K562 (cell line): Measurements from ENCODE around the gene SHTN1. TPM values are rescaled to one million over a fixed set of nuclear protein-coding genes. Genes with fewer than 3 reads are reported as not detected.

Experiments used
- ATAC-seq: fragments of 200-7000 bp; cut with Tn5 transposase; 3 replicates; pipeline ENCODE4 v1.9.1; 2020; ENCODE audit warnings: moderate library complexity
- BruUV-seq: library from RNA; stranded (reverse); fragments of 400-500 nt; replicated peaks from 2 replicates; lab custom pipeline; 2021; lab: Mats Ljungman, UMichigan
- CTCF ChIA-PET: fragments of 300-600 bp; formaldehyde crosslinking; extraction: SDS; loops from one replicate; lab custom pipeline; 2021; ENCODE audit warnings: low intra/inter-chr PET ratio; lab: Yijun Ruan, JAX
- POLR2A ChIA-PET: fragments of 300-600, 350-650 bp; sonication (Branson Sonifier 250); formaldehyde crosslinking; extraction: SDS; loops from one replicate; lab custom pipeline; 2021; ENCODE audit warnings: antibody characterized with exemption, inconsistent platforms; lab: Yijun Ruan, JAX
- DNase-seq, 4 experiments: peaks; one replicate each; pipeline versions ENCODE4 v3.0.0 to v3.0.0-alpha.2; 2011 to 2018; ENCODE audit warnings: low spot score in 3 of 4, mixed read lengths in 3 of 4; ENCODE audit errors: extremely low read depth in 1 of 4
- FAIRE-seq: peaks from 2 replicates; lab custom pipeline; 2011; peaks lifted over from hg19 to GRCh38; lab: Jason Lieb, UNC
- H2AFZ ChIP-seq: 2 replicates; pipeline ENCODE4 v1.6.0; 2011; ENCODE audit warnings: low read depth, low read length, control low read depth, inconsistent platforms
- H3K27ac ChIP-seq: fragments of 200-600 bp; 3 replicates; pipeline ENCODE4 v1.8.0; 2011; ENCODE audit warnings: low read depth, mild to moderate bottlenecking, control low read depth, inconsistent platforms, low read length, moderate library complexity, mixed read lengths; ENCODE audit errors: extremely low read depth
- H3K27me3 ChIP-seq, 2 experiments: fragments of 300-600 bp in 1 of 2; 2 replicates in 1 of 2; 3 replicates in 1 of 2; pipeline versions ENCODE4 v1.6.0 to v1.8.0; 2011; ENCODE audit warnings: inconsistent platforms in 2 of 2, low read length in 2 of 2, mild to moderate bottlenecking in 1 of 2, mixed read lengths in 1 of 2, moderate library complexity in 1 of 2; ENCODE audit not compliant: control insufficient read depth in 2 of 2, insufficient read depth in 2 of 2
- H3K36me3 ChIP-seq: fragments of 300-600 bp; 3 replicates; pipeline ENCODE4 v1.8.0; 2011; ENCODE audit warnings: mild to moderate bottlenecking, low read length, inconsistent platforms; ENCODE audit not compliant: control insufficient read depth, insufficient read depth
- H3K4me1 ChIP-seq, 2 experiments: fragments of 200-600 bp in 1 of 2; replicated peaks in 1 of 2; 2 replicates in 1 of 2; 3 replicates in 1 of 2; pipeline versions ENCODE4 v1.5.1 to v1.8.0; 2011; ENCODE audit warnings: inconsistent platforms in 2 of 2, low read length in 2 of 2, mild to moderate bottlenecking in 1 of 2, mixed read lengths in 1 of 2, moderate library complexity in 1 of 2; ENCODE audit not compliant: control insufficient read depth in 2 of 2, insufficient read depth in 2 of 2
- H3K4me2 ChIP-seq: 2 replicates; pipeline ENCODE4 v1.6.1; 2011; ENCODE audit warnings: low read length, control low read depth, inconsistent platforms, mixed read lengths; ENCODE audit not compliant: insufficient read depth
- H3K4me3 ChIP-seq: fragments of 200-600 bp; sonication (generic), shearing (Covaris generic); 2 replicates; pipeline ENCODE4 v1.5.1; 2016; ENCODE audit warnings: control low read depth, inconsistent platforms
- H3K79me2 ChIP-seq: fragments of 200-600 bp; 3 replicates; pipeline ENCODE4 v1.8.0; 2011; ENCODE audit warnings: low read length, inconsistent platforms; ENCODE audit not compliant: control insufficient read depth, insufficient read depth
- H3K9ac ChIP-seq, 2 experiments: 2 replicates each; pipeline versions ENCODE4 v1.6.0 to v1.6.1; 2011; ENCODE audit warnings: low read depth in 2 of 2, low read length in 2 of 2, control low read depth in 1 of 2, inconsistent platforms in 1 of 2, mild to moderate bottlenecking in 1 of 2, mixed read lengths in 1 of 2; ENCODE audit not compliant: insufficient read depth in 1 of 2
- H3K9me1 ChIP-seq: one replicate; pipeline ENCODE4 v1.6.0; 2011; ENCODE audit warnings: inconsistent platforms, mild to moderate bottlenecking, low read length, moderate library complexity; ENCODE audit not compliant: control insufficient read depth, insufficient read depth
- H3K9me3 ChIP-seq: replicated peaks from 2 replicates; pipeline ENCODE4 v1.5.1; 2011; ENCODE audit warnings: low read depth, low read length, inconsistent platforms; ENCODE audit not compliant: control insufficient read depth, insufficient read depth
- H4K20me1 ChIP-seq: replicated peaks from 2 replicates; pipeline ENCODE4 v1.6.1; 2011; ENCODE audit warnings: low read length, inconsistent platforms, mixed read lengths; ENCODE audit not compliant: control insufficient read depth, insufficient read depth
- ATF1 ChIP-seq, 2 experiments: fragments of 450-650 bp in 1 of 2; IDR thresholded peaks; 2 replicates each; pipeline ENCODE4 v1.6.1; 2016; ENCODE audit warnings: missing compliant biosample characterization in 1 of 2, missing genetic modification characterization in 1 of 2
- CC2D1A ChIP-seq: fragments of 450-650 bp; IDR thresholded peaks from 2 replicates; pipeline ENCODE4 v1.6.1; 2017; ENCODE audit warnings: mild to moderate bottlenecking
- JUND ChIP-seq, 2 experiments: IDR thresholded peaks; 2 replicates in 1 of 2; 3 replicates in 1 of 2; pipeline ENCODE4 v1.6.1; 2011; ENCODE audit warnings: borderline replicate concordance in 2 of 2, low read depth in 2 of 2, low read length in 2 of 2, improper control_type of control experiment in 1 of 2, missing biosample characterization in 1 of 2, missing genetic modification characterization in 1 of 2, missing genetic modification reagents in 1 of 2
- MAZ ChIP-seq, 2 experiments: fragments of 450-650 bp in 1 of 2; sonication (generic) in 1 of 2; formaldehyde crosslinking; IDR thresholded peaks in 1 of 2; conservative IDR thresholded peaks in 1 of 2; 2 replicates each; pipeline versions ENCODE4 v1.4.0 to v1.5.0; 2020; ENCODE audit warnings: mild to moderate bottlenecking in 1 of 2, missing genetic modification reagents in 1 of 2
- NELFE ChIP-seq: IDR thresholded peaks from 2 replicates; pipeline ENCODE4 v1.6.1; 2011; ENCODE audit warnings: mild to moderate bottlenecking; ENCODE audit not compliant: insufficient read depth, insufficient read length
- RBFOX2 ChIP-seq: fragments of 200-400 bp; formaldehyde crosslinking; IDR thresholded peaks from 2 replicates; pipeline ENCODE4 v1.6.1; 2017; ENCODE audit warnings: low read depth, mild to moderate bottlenecking, low read length, moderate library complexity
- TCFL5 ChIP-seq: fragments of 250-450 bp; sonication (Bioruptor Pico); conservative IDR thresholded peaks from 2 replicates; pipeline ENCODE4 v1.6.1; 2021; ENCODE audit warnings: mild to moderate bottlenecking, moderate library complexity, matching md5 sums
- ZNF212 ChIP-seq: fragments of 450-650 bp; formaldehyde crosslinking; IDR thresholded peaks from 2 replicates; pipeline ENCODE4 v1.4.0; 2020; ENCODE audit warnings: mild to moderate bottlenecking
- ZNF280A ChIP-seq: fragments of 450-650 bp; IDR thresholded peaks from 2 replicates; pipeline ENCODE4 v1.6.1; 2018; ENCODE audit warnings: mild to moderate bottlenecking, low read depth; ENCODE audit not compliant: partially characterized antibody
- WGBS: fragments of 100-300 bp; shearing (Covaris generic); methylation state at CpG from one replicate; pipeline ENCODE4 v1.1.6; 2016; ENCODE audit warnings: low coverage, mixed read lengths; ENCODE audit not compliant: insufficient coverage; ENCODE audit errors: missing lambda C conversion rate; 5-methylcytosine and 5-hydroxymethylcytosine counted together
- in situ Hi-C: fragments of 300-500 bp; cut with MboI; formaldehyde crosslinking; loops from 4 replicates; pipeline ENCODE4 v1.15.0; 2018; ENCODE audit warnings: inconsistent platforms, mixed read lengths
- intact Hi-C: fragments of 100-400 bp; cut with micrococcal nuclease; formaldehyde crosslinking; loops from 2 replicates; pipeline ENCODE4 v1.14.2; 2022
- polyA plus RNA-seq, 8 experiments: library from polyadenylated mRNA; depleted of rRNA in 4 of 8; stranded (reverse) in 5 of 8; unstranded in 3 of 8; fragments of >200 nt; fragmentation: Nextera tagmentation in 2 of 8; fragmentation: Illumina TruSeq in 1 of 8; extraction: Ambion mirVana in 2 of 8; extraction: Trizol in 1 of 8; gene quantifications; 2 replicates each; pipeline versions ENCODE4 v1.2.1 to v1.2.3, GENCODE V29; 2011 to 2014; ENCODE audit warnings: inconsistent platforms in 1 of 8, missing spikeins in 1 of 8
- total RNA-seq, 7 experiments: library from RNA; depleted of rRNA in 6 of 7; stranded (reverse); fragments of >200 nt in 6 of 7; fragmentation: Illumina TruSeq in 2 of 7; extraction: Trizol in 2 of 7; gene quantifications; 2 replicates each; pipeline versions ENCODE4 v1.2.1 to v1.2.3, GENCODE V29; 2011 to 2021; ENCODE audit warnings: low replicate concordance in 1 of 7
- TF ChIP-seq, protein P1 (sequence below): conservative IDR thresholded peaks from 2 replicates; pipeline ENCODE4 v1.6.1; 2011; ENCODE audit warnings: low read depth, mild to moderate bottlenecking, low read length; ENCODE audit not compliant: control insufficient read depth

SHTN1 gene
- total and polyA plus RNA-seq, 9 of the 15 experiments (the other 6 are each of a cell fraction or from before 2014, with no cell fraction given), result 5.4 to 21.3 (median 13.3) TPM

DNA sequence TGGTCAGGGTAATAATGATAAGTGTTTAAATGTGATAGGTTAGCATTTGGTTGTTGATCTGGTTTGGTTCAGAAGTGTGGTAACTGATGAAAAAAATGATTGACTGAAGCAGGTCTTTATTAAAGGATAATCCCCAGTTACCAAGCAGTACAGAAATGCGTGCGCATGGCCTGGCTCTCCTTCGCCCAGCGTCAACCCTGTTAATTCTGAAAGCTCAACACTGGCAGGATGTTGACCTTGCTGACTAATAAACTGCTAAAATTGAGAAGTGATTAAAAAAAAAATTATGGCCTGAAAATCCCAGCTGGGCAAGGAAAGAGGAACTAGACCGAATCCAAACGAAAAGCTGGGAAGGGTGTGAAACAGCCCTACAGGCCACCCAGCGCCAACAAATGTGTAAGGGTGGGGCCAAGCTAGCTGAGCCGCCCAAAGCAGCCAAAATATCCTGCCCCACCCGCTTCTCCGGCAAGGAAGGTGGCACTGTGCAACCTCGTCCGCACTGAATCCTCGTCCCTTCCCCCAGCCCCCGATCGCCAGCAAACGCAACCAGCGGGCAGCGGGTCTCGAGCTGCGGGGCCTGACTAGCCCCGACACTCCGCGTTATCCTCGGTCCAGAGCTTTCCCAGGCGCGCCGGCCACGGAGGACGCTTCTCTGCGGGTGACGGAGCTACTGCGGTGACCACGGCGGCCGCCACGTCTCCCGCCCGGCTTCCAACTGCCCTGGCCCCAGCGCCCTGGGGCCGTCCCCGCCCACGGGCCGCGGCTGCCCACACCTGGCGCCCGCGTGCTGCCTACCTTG, 561 bp downstream of the SHTN1 start (continued):
- peak; percentile 91; the same call in 1 of the 2 replicates for TF ChIP-seq RBFOX2
- no peak for TF ChIP-seq ATF1 (CRISPR knock-in tag; IDR thresholded peaks at IDR 0.05)
- peak; percentile 53 for TF ChIP-seq ATF1 (tag; IDR thresholded peaks at IDR 0.05)
- no peak for TF ChIP-seq NELFE

GRCh38 chr10:117003336-117003735, 1.7 kb downstream of the SHTN1 start:
- Histone ChIP-seq H3K9ac (peak overlapping the region; percentile 11 to 53; a peak in 2 of 4 replicates), H3K36me3 (no peaks in the 10 kb centered on the region; the same call in 2 of the 3 replicates), H3K4me3 (peak overlapping the region; percentile 19; the same call in 1 of the 2 replicates), H3K27me3 (no peaks in the 10 kb centered on the region), H3K9me3 (no peaks in the 10 kb centered on the region), H2AFZ (no peak overlapping the region), H3K27ac (peak overlapping the region; percentile 26; the same call in 1 of the 3 replicates), H3K4me2 (peak overlapping the region; percentile 63), H3K4me1 (peaks cover 13% of the 10 kb centered on the region in 2 experiments; a peak in 4 of 5 replicates), H4K20me1 (no peaks in the 10 kb centered on the region), H3K9me1 (no peaks in the 10 kb centered on the region), H3K79me2 (peaks cover 73% of the 10 kb centered on the region)
- ATAC-seq, result no peak
- ChIA-PET CTCF (no interaction called here), POLR2A (interaction anchor here (1.4 kb wide), 1 partner anchor 18 kb away, joined by 3 read pairs; no protein-coding TSS in a partner anchor)
- BruUV-seq, result no TSS peak
- intact Hi-C loops, result loop anchor here (5.0 kb wide), 1 partner anchor 56 kb away; no protein-coding TSS in a partner anchor
- DNase-seq, result no peak
- no peak for TF ChIP-seq CC2D1A
- TF ChIP-seq, protein P1, sequence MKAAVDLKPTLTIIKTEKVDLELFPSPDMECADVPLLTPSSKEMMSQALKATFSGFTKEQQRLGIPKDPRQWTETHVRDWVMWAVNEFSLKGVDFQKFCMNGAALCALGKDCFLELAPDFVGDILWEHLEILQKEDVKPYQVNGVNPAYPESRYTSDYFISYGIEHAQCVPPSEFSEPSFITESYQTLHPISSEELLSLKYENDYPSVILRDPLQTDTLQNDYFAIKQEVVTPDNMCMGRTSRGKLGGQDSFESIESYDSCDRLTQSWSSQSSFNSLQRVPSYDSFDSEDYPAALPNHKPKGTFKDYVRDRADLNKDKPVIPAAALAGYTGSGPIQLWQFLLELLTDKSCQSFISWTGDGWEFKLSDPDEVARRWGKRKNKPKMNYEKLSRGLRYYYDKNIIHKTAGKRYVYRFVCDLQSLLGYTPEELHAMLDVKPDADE, result no peak
- TF ChIP-seq TCFL5 (CRISPR knock-in tag), result no peak
- no peak for TF ChIP-seq JUND (IDR thresholded peaks at IDR 0.05; ENCODE audit: borderline replicate concordance, low read depth, low read length)
- TF ChIP-seq JUND (tag; IDR thresholded peaks at IDR 0.05; ENCODE audit: borderline replicate concordance, low read depth, low read length), result no peak
- TF ChIP-seq MAZ (CRISPR knock-in tag; conservative IDR thresholded peaks at IDR 0.05 in 1 of 2, IDR thresholded peaks at IDR 0.05 in 1 of 2), result no peak
- TF ChIP-seq ZNF212 (CRISPR knock-in tag), result no peak
- no peak for TF ChIP-seq ZNF280A
- in situ Hi-C loops, result no loop called here
- FAIRE-seq, result no peak
- WGBS, result 47% methylated on average over 6 of the region's 6 CpGs
